ENCODE results near the gene DPP4. TPM values are rescaled to one million over a fixed set of nuclear protein-coding genes. Genes with fewer than 3 reads are reported as not detected.
A peak's percentile ranks its signal among the peaks of the same experiment; 100 is the strongest.

DPP4 gene
- total and polyA plus RNA-seq, 2 experiments from 2014 or later, result 149 to 218 TPM

GRCh38 chr2:161990741-161991140 lies 83.3 kb downstream of the DPP4 start:
- no peaks in the 10 kb centered on the region for H3K79me2 ChIP-seq
- H3K9me2 ChIP-seq (replicated peaks; ENCODE audit: insufficient read depth), result no peaks in the 10 kb centered on the region
- H3K27ac ChIP-seq, result peak overlapping the region; percentile 21
- no peak overlapping the region for H2AFZ ChIP-seq
- peak; percentile 28 for DNase-seq (ENCODE audit: low spot score)
- WGBS (ENCODE audit: low lambda C conversion rate, missing lambda C conversion rate), result 92% methylated on average over 1 of the region's 1 CpG
- no peaks in the 10 kb centered on the region for H3K27me3 ChIP-seq
- H3K9me3 ChIP-seq (ENCODE audit: low read depth), result no peaks in the 10 kb centered on the region
- H3K4me2 ChIP-seq, result no peak overlapping the region
- no peaks in the 10 kb centered on the region for H4K20me1 ChIP-seq (ENCODE audit: insufficient read depth, poor library complexity, severe bottlenecking)
- H3K4me1 ChIP-seq (ENCODE audit: insufficient read depth), result peaks cover 2% of the 10 kb centered on the region
- H3K4me3 ChIP-seq, result no peak overlapping the region
- H3K36me3 ChIP-seq (replicated peaks; ENCODE audit: insufficient read depth, low read depth), result no peaks in the 10 kb centered on the region
- TF ChIP-seq EZH2phosphoT487 (IDR thresholded peaks at IDR 0.05; ENCODE audit: low read depth, severe bottlenecking, unreplicated experiment), result no peak
- no peak for TF ChIP-seq CTCF (IDR thresholded peaks at IDR 0.05; ENCODE audit: poor library complexity)
- TF ChIP-seq EZH2 (IDR thresholded peaks at IDR 0.05; ENCODE audit: borderline replicate concordance), result no peak

- H3K36me3 ChIP-seq (replicated peaks; ENCODE audit: insufficient read depth, low read depth), result no peaks in the 10 kb centered on the region
- H3K27ac ChIP-seq, result no peak overlapping the region
- no peaks in the 10 kb centered on the region for H3K4me1 ChIP-seq (ENCODE audit: insufficient read depth)
- H2AFZ ChIP-seq, result no peak overlapping the region
- no peak overlapping the region for H3K4me3 ChIP-seq
- no peaks in the 10 kb centered on the region for H3K9me3 ChIP-seq (ENCODE audit: low read depth)
- DNase-seq (ENCODE audit: low spot score), result no peak
- WGBS (ENCODE audit: low lambda C conversion rate, missing lambda C conversion rate), result 84% methylated on average over 2 of the region's 2 CpGs
- no peaks in the 10 kb centered on the region for H3K79me2 ChIP-seq
- TF ChIP-seq EZH2phosphoT487 (IDR thresholded peaks at IDR 0.05; ENCODE audit: low read depth, severe bottlenecking, unreplicated experiment) (no peak), EZH2 (IDR thresholded peaks at IDR 0.05; ENCODE audit: borderline replicate concordance) (no peak), CTCF (IDR thresholded peaks at IDR 0.05; ENCODE audit: poor library complexity) (no peak)
- no peaks in the 10 kb centered on the region for H4K20me1 ChIP-seq (ENCODE audit: insufficient read depth, poor library complexity, severe bottlenecking)
- no peaks in the 10 kb centered on the region for H3K9me2 ChIP-seq (replicated peaks; ENCODE audit: insufficient read depth)
- H3K27me3 ChIP-seq, result no peaks in the 10 kb centered on the region
- no peak overlapping the region for H3K4me2 ChIP-seq
These were observed 84.0 kb downstream of the DPP4 start for GRCh38 chr2:161990036-161990435.

- Histone ChIP-seq H3K36me3 (replicated peaks; ENCODE audit: insufficient read depth, low read depth) (no peaks in the 10 kb centered on the region), H3K27me3 (no peaks in the 10 kb centered on the region), H4K20me1 (ENCODE audit: insufficient read depth, poor library complexity, severe bottlenecking) (no peaks in the 10 kb centered on the region), H3K9me3 (ENCODE audit: low read depth) (no peaks in the 10 kb centered on the region), H3K27ac (no peak overlapping the region), H3K4me2 (no peak overlapping the region), H3K4me1 (ENCODE audit: insufficient read depth) (no peaks in the 10 kb centered on the region), H2AFZ (no peak overlapping the region), H3K9me2 (replicated peaks; ENCODE audit: insufficient read depth) (no peaks in the 10 kb centered on the region), H3K4me3 (no peak overlapping the region), H3K79me2 (no peaks in the 10 kb centered on the region)
- 90% methylated on average over 1 of the region's 1 CpG for WGBS (ENCODE audit: low lambda C conversion rate, missing lambda C conversion rate)
- TF ChIP-seq EZH2 (IDR thresholded peaks at IDR 0.05; ENCODE audit: borderline replicate concordance), result no peak
- DNase-seq (ENCODE audit: low spot score), result no peak
These were observed 85.4 kb downstream of the DPP4 start for GRCh38 chr2:161988589-161988988.

- no peak for DNase-seq (ENCODE audit: low spot score)
- no peaks in the 10 kb centered on the region for H4K20me1 ChIP-seq (ENCODE audit: insufficient read depth, poor library complexity, severe bottlenecking)
- no peak overlapping the region for H3K27ac ChIP-seq
- H3K9me2 ChIP-seq (replicated peaks; ENCODE audit: insufficient read depth), result no peaks in the 10 kb centered on the region
- H3K4me1 ChIP-seq (ENCODE audit: insufficient read depth), result no peaks in the 10 kb centered on the region
- TF ChIP-seq CTCF (IDR thresholded peaks at IDR 0.05; ENCODE audit: poor library complexity), result no peak
- TF ChIP-seq EZH2 (IDR thresholded peaks at IDR 0.05; ENCODE audit: borderline replicate concordance), result no peak
- no peak for TF ChIP-seq EZH2phosphoT487 (IDR thresholded peaks at IDR 0.05; ENCODE audit: low read depth, severe bottlenecking, unreplicated experiment)
- no peaks in the 10 kb centered on the region for H3K9me3 ChIP-seq (ENCODE audit: low read depth)
- no peaks in the 10 kb centered on the region for H3K79me2 ChIP-seq
- H2AFZ ChIP-seq, result no peak overlapping the region
- no peaks in the 10 kb centered on the region for H3K27me3 ChIP-seq
- H3K4me3 ChIP-seq, result no peak overlapping the region
- H3K36me3 ChIP-seq (replicated peaks; ENCODE audit: insufficient read depth, low read depth), result no peaks in the 10 kb centered on the region
- no peak overlapping the region for H3K4me2 ChIP-seq
- WGBS (ENCODE audit: low lambda C conversion rate, missing lambda C conversion rate), result 96% methylated on average over 2 of the region's 2 CpGs
These were observed 86.7 kb downstream of the DPP4 start for GRCh38 chr2:161987311-161987710.
